ENCODE results near the gene HOXC4.
A peak's percentile ranks its signal among the peaks of the same experiment; 100 is the strongest.

The HOXC4 gene

GRCh38 chr12:54051026-54051842 lies 2.4 kb upstream of the HOXC4 start:
- ChIA-PET POLR2A (interaction anchor here (0.7 kb wide), 1 partner anchor 140 kb away, joined by 3 read pairs; no protein-coding TSS in a partner anchor), CTCF (interaction anchor here (0.7 to 2.8 kb wide), 10 partner anchors 8 to 163 kb away, joined by 3 to 12 read pairs (median 6); partner anchors contain the start of gene HOXC5)
- no peak overlapping the region for H3K4me3 ChIP-seq (ENCODE audit: low read depth, low read length)
- TF ChIP-seq CTCF (IDR thresholded peaks at IDR 0.05; ENCODE audit: insufficient read depth, low read length, missing control alignments), result no peak
- DNase-seq (ENCODE audit: low read depth, low spot score), result no peak

DNA sequence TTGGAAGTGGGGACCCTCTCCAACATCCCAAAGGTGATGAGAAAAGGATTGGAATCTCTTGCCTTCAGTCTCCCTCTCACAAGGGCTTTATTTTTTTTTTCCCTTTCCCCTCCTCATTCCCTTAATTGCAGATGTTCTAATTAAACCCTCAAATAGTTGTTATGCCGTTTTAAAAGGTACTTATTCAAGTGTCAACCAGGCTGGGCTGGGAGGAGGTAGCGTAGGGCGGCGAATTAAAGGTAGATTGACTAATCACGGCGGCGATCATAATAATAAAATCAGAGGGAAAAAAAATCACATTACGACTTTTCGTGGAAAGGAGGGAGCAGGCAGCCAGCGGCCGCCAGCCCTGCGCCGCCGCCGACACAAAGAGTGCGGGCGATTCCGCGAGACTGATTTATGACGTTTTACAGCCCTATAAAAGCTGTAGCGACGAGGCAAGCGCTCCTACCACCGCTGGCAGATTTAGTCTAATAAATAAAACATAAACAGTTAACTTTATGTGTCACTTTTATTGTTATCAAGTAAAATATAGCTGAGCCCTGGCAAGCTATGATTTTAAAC lies 1.7 kb upstream of the HOXC4 start:
- no peak for DNase-seq (ENCODE audit: low read depth, low spot score)
- POLR2A ChIA-PET, result no interaction called here
- no peak for TF ChIP-seq CTCF (IDR thresholded peaks at IDR 0.05; ENCODE audit: insufficient read depth, low read length, missing control alignments)
- CTCF ChIA-PET, result interaction anchor here (0.8 to 2.8 kb wide), 9 partner anchors 8 to 157 kb away, joined by 3 to 14 read pairs (median 4); partner anchors contain the start of gene HOXC5
- H3K4me3 ChIP-seq (ENCODE audit: low read depth, low read length), result no peak overlapping the region

GRCh38 chr12:54052438-54053002 lies 1.1 kb upstream of the HOXC4 start:
- CTCF ChIA-PET, result interaction anchor here (0.8 to 2.8 kb wide), 11 partner anchors 8 to 156 kb away, joined by 3 to 14 read pairs (median 4); partner anchors contain the start of gene HOXC5
- no peak for DNase-seq (ENCODE audit: low read depth, low spot score)
- TF ChIP-seq CTCF (IDR thresholded peaks at IDR 0.05; ENCODE audit: insufficient read depth, low read length, missing control alignments), result no peak
- POLR2A ChIA-PET, result interaction anchor here (0.5 to 0.9 kb wide), 2 partner anchors 35 to 45 kb away, joined by 3 read pairs; no protein-coding TSS in a partner anchor
- no peak overlapping the region for H3K4me3 ChIP-seq (ENCODE audit: low read depth, low read length)

DNA sequence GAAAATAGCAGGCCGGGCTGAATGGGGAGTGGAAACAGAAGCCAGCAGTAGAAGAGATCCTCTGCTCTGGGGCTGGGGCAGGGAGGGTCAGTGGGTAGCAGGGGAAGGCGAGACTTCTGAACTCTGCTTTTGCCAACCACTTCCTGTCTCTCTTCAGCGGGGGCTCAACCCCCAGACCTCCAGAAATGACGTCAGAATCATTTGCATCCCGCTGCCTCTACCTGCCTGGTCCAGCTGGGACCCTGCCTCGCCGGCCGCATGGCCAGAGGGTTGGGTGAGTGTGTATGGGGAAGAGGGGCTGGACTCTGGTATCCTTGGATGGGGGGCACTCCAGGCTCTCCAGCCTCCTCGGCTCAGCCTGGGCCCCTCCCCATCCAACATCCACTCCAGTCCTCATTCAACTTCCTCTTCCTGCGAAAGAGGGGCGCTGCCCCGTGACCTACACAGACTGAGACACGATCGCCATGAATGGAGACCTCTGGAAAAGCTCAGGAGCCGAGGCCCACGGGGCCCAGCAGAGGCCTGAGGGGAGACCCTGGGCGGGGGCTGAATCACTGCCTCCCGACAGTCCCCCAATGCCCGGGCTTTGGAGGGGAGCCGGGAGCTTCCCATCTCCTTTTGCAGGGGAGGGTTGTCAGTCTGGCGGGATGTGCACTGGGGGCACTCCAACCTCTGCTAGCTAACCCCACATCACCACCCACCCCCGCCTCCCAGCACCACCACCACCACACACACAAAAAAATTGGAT lies 458 bp upstream of the HOXC4 start:
- CTCF ChIA-PET, result interaction anchor here (1.0 to 2.8 kb wide), 8 partner anchors 12 to 155 kb away, joined by 3 to 14 read pairs (median 5); partner anchors contain the start of gene HOXC5
- DNase-seq (ENCODE audit: low read depth, low spot score), result no peak

DNA sequence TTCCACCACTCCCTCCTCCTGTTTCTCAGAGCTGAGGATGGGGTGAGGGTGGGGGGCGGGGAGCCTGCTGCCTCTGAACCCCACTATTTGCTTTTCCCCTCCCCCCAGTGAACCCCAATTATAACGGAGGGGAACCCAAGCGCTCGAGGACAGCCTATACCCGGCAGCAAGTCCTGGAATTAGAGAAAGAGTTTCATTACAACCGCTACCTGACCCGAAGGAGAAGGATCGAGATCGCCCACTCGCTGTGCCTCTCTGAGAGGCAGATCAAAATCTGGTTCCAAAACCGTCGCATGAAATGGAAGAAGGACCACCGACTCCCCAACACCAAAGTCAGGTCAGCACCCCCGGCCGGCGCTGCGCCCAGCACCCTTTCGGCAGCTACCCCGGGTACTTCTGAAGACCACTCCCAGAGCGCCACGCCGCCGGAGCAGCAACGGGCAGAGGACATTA lies 1.1 kb downstream of the HOXC4 start:
- DNase-seq (ENCODE audit: low read depth, low spot score), result no peak
- TF ChIP-seq CTCF (IDR thresholded peaks at IDR 0.05; ENCODE audit: insufficient read depth, low read length, missing control alignments), result no peak
- CTCF ChIA-PET, result interaction anchor here (0.7 to 1.7 kb wide), 3 partner anchors 11 to 153 kb away, joined by 3 to 4 read pairs (median 3); no protein-coding TSS in a partner anchor
- H3K4me3 ChIP-seq (ENCODE audit: low read depth, low read length), result peak overlapping the region; percentile 43
- POLR2A ChIA-PET, result no interaction called here

More for the DNA sequence above, 458 bp upstream of the HOXC4 start:
- POLR2A ChIA-PET, result interaction anchor here (0.5 to 0.9 kb wide), 2 partner anchors 35 to 46 kb away, joined by 3 read pairs; no protein-coding TSS in a partner anchor
- H3K4me3 ChIP-seq (ENCODE audit: low read depth, low read length), result no peak overlapping the region
- no peak for TF ChIP-seq CTCF (IDR thresholded peaks at IDR 0.05; ENCODE audit: insufficient read depth, low read length, missing control alignments)

Measured in AG04449 (cell line).